Endothelial cell of umbilical vein (primary cell): ENCODE data around the gene PTPRD.

Experiments used
- POLR2AphosphoS5 ChIP-seq: IDR thresholded peaks from 2 replicates; pipeline ENCODE4 v1.6.1; 2012; ENCODE audit warnings: low read depth, mild to moderate bottlenecking, control low read depth, low read length, moderate library complexity; ENCODE audit not compliant: insufficient read depth
- TF ChIP-seq, protein P1 (sequence below), 2 donors: IDR thresholded peaks; 1 replicate in 1 of 2; 2 replicates in 1 of 2; pipeline ENCODE4 v1.5.1; 2011; ENCODE audit warnings: low read length in 2 of 2, mild to moderate bottlenecking in 2 of 2, moderate library complexity in 2 of 2, control low read depth in 1 of 2, inconsistent platforms in 1 of 2, low read depth in 1 of 2; ENCODE audit not compliant: insufficient read depth in 1 of 2; ENCODE audit errors: extremely low read depth in 1 of 2

DNA sequence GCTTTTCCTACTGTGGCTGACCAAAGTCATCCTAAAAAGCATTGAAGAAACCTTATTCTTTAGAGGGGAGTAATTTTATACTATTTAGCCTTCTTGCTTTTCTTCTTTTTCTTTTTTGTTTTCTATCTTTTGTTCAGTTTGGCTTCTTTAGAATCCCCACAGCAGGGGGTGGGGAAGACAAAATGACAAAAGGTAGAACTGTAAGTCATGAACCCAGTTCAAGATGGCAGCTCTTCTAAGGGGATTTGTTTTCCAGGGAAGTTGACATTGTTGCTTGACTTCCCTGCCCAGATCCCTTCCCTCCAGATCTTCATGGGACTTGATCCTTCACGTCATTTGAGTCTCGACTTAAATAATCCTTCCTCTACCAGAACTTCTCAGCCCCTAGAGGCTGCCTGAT, 2120.8 kb downstream of the PTPRD start:
- TF ChIP-seq, protein P1, sequence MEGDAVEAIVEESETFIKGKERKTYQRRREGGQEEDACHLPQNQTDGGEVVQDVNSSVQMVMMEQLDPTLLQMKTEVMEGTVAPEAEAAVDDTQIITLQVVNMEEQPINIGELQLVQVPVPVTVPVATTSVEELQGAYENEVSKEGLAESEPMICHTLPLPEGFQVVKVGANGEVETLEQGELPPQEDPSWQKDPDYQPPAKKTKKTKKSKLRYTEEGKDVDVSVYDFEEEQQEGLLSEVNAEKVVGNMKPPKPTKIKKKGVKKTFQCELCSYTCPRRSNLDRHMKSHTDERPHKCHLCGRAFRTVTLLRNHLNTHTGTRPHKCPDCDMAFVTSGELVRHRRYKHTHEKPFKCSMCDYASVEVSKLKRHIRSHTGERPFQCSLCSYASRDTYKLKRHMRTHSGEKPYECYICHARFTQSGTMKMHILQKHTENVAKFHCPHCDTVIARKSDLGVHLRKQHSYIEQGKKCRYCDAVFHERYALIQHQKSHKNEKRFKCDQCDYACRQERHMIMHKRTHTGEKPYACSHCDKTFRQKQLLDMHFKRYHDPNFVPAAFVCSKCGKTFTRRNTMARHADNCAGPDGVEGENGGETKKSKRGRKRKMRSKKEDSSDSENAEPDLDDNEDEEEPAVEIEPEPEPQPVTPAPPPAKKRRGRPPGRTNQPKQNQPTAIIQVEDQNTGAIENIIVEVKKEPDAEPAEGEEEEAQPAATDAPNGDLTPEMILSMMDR (IDR thresholded peaks at IDR 0.05; ENCODE audit: extremely low read depth in 1 of 2, insufficient read depth in 1 of 2, low read depth in 1 of 2, low read length in 2 of 2): no peak
- no peak for TF ChIP-seq POLR2AphosphoS5
